Mesenchymal stem cell (in vitro differentiated cells and primary cell): Measurements from ENCODE around the gene TMEFF1.

Source experiments
- DNase-seq: peaks from one replicate; pipeline ENCODE4 v3.0.0-alpha.2; 2013
- H2AFZ ChIP-seq: one replicate; pipeline ENCODE4 v1.6.1; 2013; ENCODE audit warnings: low read depth, mild to moderate bottlenecking, control low read depth, inconsistent platforms, low read length, moderate library complexity
- H2AK5ac ChIP-seq: 2 replicates; pipeline ENCODE4 v1.6.1; 2013; ENCODE audit warnings: low read length, moderate library complexity, mild to moderate bottlenecking, inconsistent platforms; ENCODE audit not compliant: severe bottlenecking
- H2BK120ac ChIP-seq: one replicate; pipeline ENCODE4 v1.6.1; 2013; ENCODE audit warnings: low read depth, mild to moderate bottlenecking, inconsistent platforms, low read length, moderate library complexity
- H2BK12ac ChIP-seq, 2 experiments: one replicate each; pipeline ENCODE4 v1.6.1; 2013; ENCODE audit warnings: inconsistent platforms in 2 of 2, low read length in 2 of 2, mild to moderate bottlenecking in 2 of 2, moderate library complexity in 2 of 2, control low read depth in 1 of 2
- H2BK15ac ChIP-seq: one replicate; pipeline ENCODE4 v1.6.1; 2013; ENCODE audit warnings: mild to moderate bottlenecking, low read depth, inconsistent platforms; ENCODE audit not compliant: poor library complexity, severe bottlenecking
- H2BK5ac ChIP-seq: 2 replicates; pipeline ENCODE4 v1.6.1; 2013; ENCODE audit warnings: low read depth, mild to moderate bottlenecking, low read length, control low read depth, inconsistent platforms; ENCODE audit not compliant: poor library complexity, severe bottlenecking
- H3K14ac ChIP-seq, 2 experiments: one replicate each; pipeline ENCODE4 v1.6.1; 2013; ENCODE audit warnings: inconsistent platforms in 2 of 2, low read length in 2 of 2, control low read depth in 1 of 2, mild to moderate bottlenecking in 1 of 2, moderate library complexity in 1 of 2
- H3K18ac ChIP-seq, 2 experiments: one replicate each; pipeline ENCODE4 v1.6.1; 2013; ENCODE audit warnings: inconsistent platforms in 2 of 2, low read length in 2 of 2, control low read depth in 1 of 2, low read depth in 1 of 2, mild to moderate bottlenecking in 1 of 2
- H3K23ac ChIP-seq, 2 experiments: one replicate each; pipeline ENCODE4 v1.6.1; 2013; ENCODE audit warnings: inconsistent platforms in 2 of 2, low read length in 2 of 2, mild to moderate bottlenecking in 2 of 2, moderate library complexity in 2 of 2, control low read depth in 1 of 2
- H3K27ac ChIP-seq: 2 replicates; pipeline ENCODE4 v1.5.1; 2013; ENCODE audit warnings: mild to moderate bottlenecking, moderate library complexity, low read length, control low read depth, inconsistent platforms; ENCODE audit not compliant: poor library complexity, severe bottlenecking
- H3K27me3 ChIP-seq, 2 experiments: 2 replicates each; pipeline versions ENCODE4 v1.6.1 to v1.7.0; 2013; ENCODE audit warnings: low read length in 2 of 2, mild to moderate bottlenecking in 2 of 2, moderate library complexity in 2 of 2, control low read depth in 1 of 2, inconsistent platforms in 1 of 2; ENCODE audit not compliant: control insufficient read depth in 1 of 2, insufficient read depth in 1 of 2
- H3K36me3 ChIP-seq, 2 experiments: 2 replicates each; pipeline versions ENCODE4 v1.6.1 to v1.7.0; 2013; ENCODE audit warnings: low read length in 2 of 2, control low read depth in 1 of 2, inconsistent platforms in 1 of 2, low read depth in 1 of 2, mild to moderate bottlenecking in 1 of 2; ENCODE audit not compliant: insufficient read depth in 2 of 2, control insufficient read depth in 1 of 2
- H3K4ac ChIP-seq, 2 experiments: one replicate each; pipeline ENCODE4 v1.6.1; 2013; ENCODE audit warnings: inconsistent platforms in 2 of 2, low read length in 2 of 2, mild to moderate bottlenecking in 2 of 2, moderate library complexity in 2 of 2, control low read depth in 1 of 2, low read depth in 1 of 2
- H3K4me1 ChIP-seq: 2 replicates; pipeline ENCODE4 v1.6.1; 2013; ENCODE audit warnings: low read depth, low read length, control low read depth; ENCODE audit not compliant: control insufficient read depth, insufficient read depth
- H3K4me2 ChIP-seq: 2 replicates; pipeline ENCODE4 v1.6.1; 2013; ENCODE audit warnings: low read length, mild to moderate bottlenecking, inconsistent platforms; ENCODE audit not compliant: poor library complexity, severe bottlenecking
- H3K4me3 ChIP-seq, 2 experiments: 2 replicates each; pipeline versions ENCODE4 v1.5.1 to v1.7.0; 2013; ENCODE audit warnings: low read length in 2 of 2, mild to moderate bottlenecking in 2 of 2, control low read depth in 1 of 2, low read depth in 1 of 2; ENCODE audit not compliant: insufficient read depth in 1 of 2
- H3K79me1 ChIP-seq: replicated peaks from 2 replicates; pipeline ENCODE4 v1.6.1; 2013; ENCODE audit warnings: mild to moderate bottlenecking, control low read depth, low read length, inconsistent platforms; ENCODE audit not compliant: poor library complexity, severe bottlenecking
- H3K9ac ChIP-seq: 2 replicates; pipeline ENCODE4 v1.7.0; 2013; ENCODE audit warnings: mild to moderate bottlenecking, low read length, moderate library complexity
- H3K9me3 ChIP-seq: 2 replicates; pipeline ENCODE4 v1.7.0; 2013; ENCODE audit warnings: mild to moderate bottlenecking, low read length; ENCODE audit not compliant: control insufficient read depth
- H4K8ac ChIP-seq: one replicate; pipeline ENCODE4 v1.6.1; 2013; ENCODE audit warnings: inconsistent platforms, mild to moderate bottlenecking, low read length, moderate library complexity
- H4K91ac ChIP-seq: one replicate; pipeline ENCODE4 v1.6.1; 2013; ENCODE audit warnings: mild to moderate bottlenecking, low read length, inconsistent platforms
- WGBS: methylation state at CpG from one replicate; pipeline ENCODE4 v1.1.7; 2013; ENCODE audit warnings: mixed read lengths; 5-methylcytosine and 5-hydroxymethylcytosine counted together

The TMEFF1 gene

DNA sequence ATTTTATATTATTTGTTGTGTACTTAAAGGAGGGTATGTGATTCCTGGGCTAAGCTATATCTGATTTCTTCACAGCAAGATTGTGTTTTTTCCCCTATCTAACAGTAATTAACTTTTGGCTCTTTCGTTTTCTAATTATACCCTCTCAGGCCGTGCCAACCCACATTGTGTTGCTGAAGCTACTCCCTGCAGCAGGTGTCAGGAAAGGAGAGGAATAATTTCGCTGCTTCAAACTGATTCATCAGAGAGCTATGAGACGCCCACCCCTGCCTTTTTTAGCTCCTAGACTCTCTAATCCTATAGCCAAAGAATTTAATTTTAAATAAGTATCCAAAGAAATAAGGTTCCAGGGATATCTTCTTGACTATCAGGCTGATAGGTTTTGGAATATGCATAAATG, 108.7 kb downstream of the TMEFF1 start:
- no peak overlapping the region for H2AK5ac ChIP-seq
- H2BK12ac ChIP-seq = no peak overlapping the region
- H3K4me3 ChIP-seq = no peak overlapping the region
- H3K14ac ChIP-seq = no peak overlapping the region
- no peak overlapping the region for H3K18ac ChIP-seq
- no peak overlapping the region for H3K23ac ChIP-seq
- H2AFZ ChIP-seq = no peak overlapping the region
- 100% methylated on average over 2 of the region's 4 CpGs for WGBS
- H3K27me3 ChIP-seq = no peaks in the 10 kb centered on the region
- H3K9me3 ChIP-seq = no peaks in the 10 kb centered on the region
- H3K4me2 ChIP-seq = no peak overlapping the region
- H3K79me1 ChIP-seq = no peaks in the 10 kb centered on the region
- no peak overlapping the region for H2BK15ac ChIP-seq
- H4K8ac ChIP-seq = no peak overlapping the region
- H2BK5ac ChIP-seq = no peak overlapping the region
- H3K4ac ChIP-seq = no peak overlapping the region
- no peak overlapping the region for H3K27ac ChIP-seq
- DNase-seq = no peak
- peaks cover 2% of the 10 kb centered on the region for H3K4me1 ChIP-seq
- peaks cover 3 to 19% of the 10 kb centered on the region in 2 experiments for H3K36me3 ChIP-seq
- no peak overlapping the region for H2BK120ac ChIP-seq
- no peak overlapping the region for H3K9ac ChIP-seq
- H4K91ac ChIP-seq = no peak overlapping the region

DNA sequence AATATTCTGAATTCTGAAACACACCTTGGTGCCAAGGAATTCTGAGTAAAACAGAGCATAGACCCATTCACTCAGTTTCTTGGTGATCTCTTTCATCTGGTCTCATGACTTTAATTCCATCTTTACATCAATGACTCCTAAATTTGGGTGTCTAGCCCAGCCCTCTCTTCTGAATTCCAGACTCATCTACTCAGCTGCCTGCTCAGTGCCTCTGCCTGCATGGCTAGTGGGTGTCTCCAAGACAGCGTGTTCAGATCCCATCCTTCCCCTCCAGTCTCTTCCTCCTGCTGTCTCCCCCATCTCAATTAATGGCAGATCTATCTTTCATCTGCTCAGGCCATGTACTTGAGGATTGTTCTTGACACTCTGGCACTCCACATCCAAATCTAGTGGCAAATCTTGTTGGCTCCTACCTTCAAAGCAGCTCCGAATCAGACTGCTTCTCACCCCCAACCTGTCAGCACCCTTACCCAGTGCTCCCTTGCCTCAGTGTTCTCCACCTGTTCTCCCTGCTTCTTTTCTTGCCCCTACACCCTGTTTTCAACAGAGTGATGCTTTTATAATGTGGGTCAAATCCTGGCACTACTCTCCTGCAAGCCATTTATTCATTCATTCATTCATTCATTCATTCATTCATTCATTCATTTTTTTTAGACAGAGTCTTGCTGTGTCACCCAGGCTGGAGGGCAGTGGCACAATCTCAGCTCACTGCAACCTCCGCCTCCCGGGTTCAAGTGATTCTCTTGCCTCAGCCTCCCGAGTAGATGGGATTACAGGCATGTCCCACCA, 110.3 kb downstream of the TMEFF1 start:
- Histone ChIP-seq H3K9me3 (no peaks in the 10 kb centered on the region), H4K91ac (no peak overlapping the region)

GRCh38 chr9:100584951-100585350, 112.0 kb downstream of the TMEFF1 start:
- H3K4ac ChIP-seq = no peak overlapping the region
- H2AK5ac ChIP-seq = no peak overlapping the region
- H4K91ac ChIP-seq = no peak overlapping the region
- H3K4me1 ChIP-seq = peaks cover 1% of the 10 kb centered on the region
- H3K18ac ChIP-seq = no peak overlapping the region
- H4K8ac ChIP-seq = no peak overlapping the region
- H3K4me2 ChIP-seq = no peak overlapping the region
- no peak overlapping the region for H2BK12ac ChIP-seq
- H2BK15ac ChIP-seq = no peak overlapping the region
- H2BK120ac ChIP-seq = no peak overlapping the region
- no peak overlapping the region for H3K14ac ChIP-seq
- 94% methylated on average over 4 of the region's 4 CpGs for whole genome bisulfite sequencing
- H3K4me3 ChIP-seq = no peak overlapping the region
- no peak overlapping the region for H2AFZ ChIP-seq
- H3K27me3 ChIP-seq = no peaks in the 10 kb centered on the region
- H3K23ac ChIP-seq = no peak overlapping the region
- no peak overlapping the region for H2BK5ac ChIP-seq
- DNase-seq = no peak
- H3K27ac ChIP-seq = no peak overlapping the region
- H3K9ac ChIP-seq = no peak overlapping the region
- no peaks in the 10 kb centered on the region for H3K9me3 ChIP-seq
- peaks cover 3 to 24% of the 10 kb centered on the region in 2 experiments for H3K36me3 ChIP-seq
- no peaks in the 10 kb centered on the region for H3K79me1 ChIP-seq

More for the DNA sequence above, 110.3 kb downstream of the TMEFF1 start:
- H2BK15ac ChIP-seq = no peak overlapping the region
- H2BK12ac ChIP-seq = no peak overlapping the region
- H2BK120ac ChIP-seq = no peak overlapping the region
- 97% methylated on average over 5 of the region's 5 CpGs for WGBS
- H3K27ac ChIP-seq = no peak overlapping the region
- H3K27me3 ChIP-seq = no peaks in the 10 kb centered on the region
- no peak overlapping the region for H3K4me3 ChIP-seq
- no peak overlapping the region for H4K8ac ChIP-seq
- peaks cover 2% of the 10 kb centered on the region for H3K4me1 ChIP-seq
- H3K18ac ChIP-seq = no peak overlapping the region
- no peak overlapping the region for H3K14ac ChIP-seq
- peaks cover 3 to 24% of the 10 kb centered on the region in 2 experiments for H3K36me3 ChIP-seq
- no peak overlapping the region for H2AFZ ChIP-seq
- no peak overlapping the region for H3K4me2 ChIP-seq
- no peak overlapping the region for H2BK5ac ChIP-seq
- H3K9ac ChIP-seq = no peak overlapping the region
- DNase-seq = no peak
- no peak overlapping the region for H3K23ac ChIP-seq
- H3K4ac ChIP-seq = no peak overlapping the region
- no peaks in the 10 kb centered on the region for H3K79me1 ChIP-seq
- no peak overlapping the region for H2AK5ac ChIP-seq

DNA sequence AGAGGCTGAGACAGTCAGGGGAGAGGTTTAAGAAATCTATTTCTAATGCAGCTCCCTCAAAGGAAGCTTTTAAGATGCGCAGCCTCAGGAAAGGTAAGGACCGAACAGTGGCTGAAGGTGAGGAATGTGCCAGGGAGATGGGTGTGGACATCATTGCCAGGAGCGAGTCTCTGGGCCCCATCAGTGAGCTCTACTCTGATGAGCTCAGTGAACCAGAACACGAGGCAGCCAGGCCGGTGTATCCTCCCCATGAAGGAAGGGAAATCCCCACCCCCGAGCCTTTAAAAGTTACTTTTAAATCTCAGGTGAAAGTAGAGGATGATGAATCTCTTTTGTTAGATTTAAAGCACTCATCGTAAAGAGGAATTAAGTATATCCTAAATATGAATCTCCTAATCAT, 113.1 kb downstream of the TMEFF1 start:
- Histone ChIP-seq H3K4ac (no peak overlapping the region), H2AFZ (no peak overlapping the region), H2AK5ac (no peak overlapping the region), H3K4me3 (no peak overlapping the region), H3K79me1 (no peaks in the 10 kb centered on the region), H3K36me3 (peaks cover 3 to 24% of the 10 kb centered on the region in 2 experiments), H4K91ac (no peak overlapping the region), H3K27me3 (no peaks in the 10 kb centered on the region), H3K27ac (no peak overlapping the region), H2BK5ac (no peak overlapping the region), H2BK15ac (no peak overlapping the region), H3K9ac (no peak overlapping the region), H3K14ac (no peak overlapping the region), H3K4me1 (no peaks in the 10 kb centered on the region), H3K4me2 (no peak overlapping the region), H2BK120ac (no peak overlapping the region), H2BK12ac (no peak overlapping the region), H3K18ac (no peak overlapping the region), H4K8ac (no peak overlapping the region), H3K9me3 (no peaks in the 10 kb centered on the region), H3K23ac (no peak overlapping the region)
- DNase-seq = no peak
- WGBS = 98% methylated on average over 3 of the region's 7 CpGs
